Endothelial cell of umbilical vein (primary cell): ENCODE data around the gene LONP2. TPM values are rescaled to one million over a fixed set of nuclear protein-coding genes. Genes with fewer than 3 reads are reported as not detected.

Experiments used
- BruUV-seq: library from RNA; stranded (reverse); fragments of 400-500 nt; replicated peaks from 2 replicates; lab custom pipeline; 2021; lab: Mats Ljungman, UMichigan
- CTCF ChIA-PET: fragments of 300-600, 350-600 bp; sonication (Branson Sonifier 250); formaldehyde crosslinking; loops from one replicate; lab custom pipeline; 2021; ENCODE audit warnings: antibody characterized with exemption, inconsistent platforms; lab: Charles Lee
- POLR2A ChIA-PET: fragments of 300-600, 350-600 bp; sonication (Branson Sonifier 250); formaldehyde crosslinking; loops from one replicate; lab custom pipeline; 2021; ENCODE audit warnings: antibody characterized with exemption, inconsistent platforms; lab: Charles Lee
- DNase-seq: peaks from one replicate; pipeline ENCODE4 v3.0.0-alpha.2; 2011; ENCODE audit warnings: low read depth, low spot score
- FAIRE-seq: peaks from 2 replicates; lab custom pipeline; 2011; peaks lifted over from hg19 to GRCh38; lab: Jason Lieb, UNC
- H2AFZ ChIP-seq: 2 replicates; pipeline ENCODE4 v1.6.0; 2012; ENCODE audit warnings: low read depth, low read length, control low read depth, inconsistent platforms
- H3K27ac ChIP-seq: 2 replicates; pipeline ENCODE4 v1.5.1; 2011; ENCODE audit warnings: low read depth, mild to moderate bottlenecking, control low read depth, low read length, moderate library complexity; ENCODE audit not compliant: insufficient read depth
- H3K27me3 ChIP-seq, 2 experiments: 2 replicates each; pipeline versions ENCODE4 v1.6.0 to v1.6.1; 2011; ENCODE audit warnings: low read length in 2 of 2, mixed read lengths in 1 of 2; ENCODE audit not compliant: control insufficient read depth in 2 of 2, insufficient read depth in 2 of 2
- H3K36me3 ChIP-seq, 2 experiments: 2 replicates in 1 of 2; 3 replicates in 1 of 2; pipeline ENCODE4 v1.5.1; 2011; ENCODE audit warnings: low read length in 2 of 2, mild to moderate bottlenecking in 1 of 2, moderate library complexity in 1 of 2; ENCODE audit not compliant: control insufficient read depth in 2 of 2, insufficient read depth in 2 of 2; ENCODE audit errors: extremely low read depth in 1 of 2
- H3K4me1 ChIP-seq: 3 replicates; pipeline ENCODE4 v1.5.1; 2011; ENCODE audit warnings: mild to moderate bottlenecking, low read length; ENCODE audit not compliant: control insufficient read depth, insufficient read depth; ENCODE audit errors: extremely low read depth
- H3K4me2 ChIP-seq: 2 replicates; pipeline ENCODE4 v1.6.1; 2011; ENCODE audit warnings: low read length, control low read depth, mixed read lengths; ENCODE audit not compliant: insufficient read depth
- H3K4me3 ChIP-seq, 3 experiments: fragments of 200-600 bp in 1 of 3; sonication (generic), shearing (Covaris generic) in 1 of 3; replicated peaks in 1 of 3; 2 replicates each; pipeline ENCODE4 v1.5.1; 2011 to 2016; ENCODE audit warnings: control low read depth in 3 of 3, low read length in 3 of 3, mild to moderate bottlenecking in 2 of 3, inconsistent platforms in 1 of 3, low read depth in 1 of 3, moderate library complexity in 1 of 3; ENCODE audit not compliant: insufficient read depth in 1 of 3
- H3K79me2 ChIP-seq: 2 replicates; pipeline ENCODE4 v1.6.0; 2012; ENCODE audit warnings: low read length, inconsistent platforms; ENCODE audit not compliant: control insufficient read depth, insufficient read depth
- H3K9ac ChIP-seq: replicated peaks from 2 replicates; pipeline ENCODE3; 2011; ENCODE audit warnings: low read length, control low read depth; ENCODE audit not compliant: insufficient read depth; ENCODE audit errors: extremely low read depth
- H3K9me1 ChIP-seq: replicated peaks from 3 replicates; pipeline ENCODE4 v1.6.0; 2011; ENCODE audit warnings: mild to moderate bottlenecking, low read length; ENCODE audit not compliant: control insufficient read depth, insufficient read depth; ENCODE audit errors: extremely low read depth
- H3K9me3 ChIP-seq: replicated peaks from 2 replicates; pipeline ENCODE4 v1.5.1; 2012; ENCODE audit warnings: low read length, inconsistent platforms; ENCODE audit not compliant: control insufficient read depth, insufficient read depth
- H4K20me1 ChIP-seq: replicated peaks from 2 replicates; pipeline ENCODE3; 2011; ENCODE audit warnings: mild to moderate bottlenecking, low read length; ENCODE audit not compliant: control insufficient read depth, insufficient read depth; ENCODE audit errors: extremely low read depth
- CTCF ChIP-seq, 2 donors: IDR thresholded peaks; 1 replicate in 1 of 2; 2 replicates in 1 of 2; pipeline ENCODE4 v1.5.1; 2011; ENCODE audit warnings: low read length in 2 of 2, mild to moderate bottlenecking in 2 of 2, moderate library complexity in 2 of 2, control low read depth in 1 of 2, inconsistent platforms in 1 of 2, low read depth in 1 of 2; ENCODE audit not compliant: insufficient read depth in 1 of 2; ENCODE audit errors: extremely low read depth in 1 of 2
- EZH2 ChIP-seq: IDR thresholded peaks from 2 replicates; pipeline ENCODE4 v1.6.1; 2012; ENCODE audit warnings: borderline replicate concordance, low read depth, mild to moderate bottlenecking, moderate library complexity, low read length, inconsistent platforms; ENCODE audit not compliant: severe bottlenecking
- FOS ChIP-seq: IDR thresholded peaks from 2 replicates; pipeline ENCODE4 v1.6.1; 2011; ENCODE audit warnings: mild to moderate bottlenecking, low read length, moderate library complexity, borderline replicate concordance; ENCODE audit not compliant: insufficient read depth
- GATA2 ChIP-seq: IDR thresholded peaks from 2 replicates; pipeline ENCODE4 v1.7.0; 2011; ENCODE audit warnings: low read depth, mild to moderate bottlenecking, moderate library complexity, mixed read lengths, low read length; ENCODE audit not compliant: insufficient read length, insufficient read depth
- JUN ChIP-seq: IDR thresholded peaks from 2 replicates; pipeline ENCODE4 v1.6.1; 2011; ENCODE audit warnings: borderline replicate concordance, low read depth; ENCODE audit not compliant: insufficient read length, insufficient read depth
- MAX ChIP-seq: IDR thresholded peaks from 2 replicates; pipeline ENCODE4 v1.6.1; 2011; ENCODE audit not compliant: insufficient read depth, insufficient read length
- MYC ChIP-seq: IDR thresholded peaks from one replicate; pipeline ENCODE4 v1.6.1; 2011; ENCODE audit warnings: mild to moderate bottlenecking, low read depth, low read length
- POLR2A ChIP-seq: IDR thresholded peaks from 2 replicates; pipeline ENCODE4 v1.6.1; 2012; ENCODE audit warnings: low read depth, mild to moderate bottlenecking, control low read depth, low read length
- POLR2AphosphoS5 ChIP-seq: IDR thresholded peaks from 2 replicates; pipeline ENCODE4 v1.6.1; 2012; ENCODE audit warnings: low read depth, mild to moderate bottlenecking, control low read depth, low read length, moderate library complexity; ENCODE audit not compliant: insufficient read depth
- dilution Hi-C: fragments of 300-500 bp; cut with MboI; formaldehyde crosslinking; loops from one replicate; pipeline ENCODE4 v1.15.0; 2019; ENCODE audit warnings: low sequenced_read_pairs; ENCODE audit not compliant: extremely low pct_ligation_motif_present
- intact Hi-C: fragments of 100-400 bp; cut with micrococcal nuclease; formaldehyde crosslinking; loops from one replicate; pipeline ENCODE4 v1.10.0; 2022
- polyA plus RNA-seq, 4 experiments: library from polyadenylated mRNA; depleted of rRNA in 3 of 4; stranded (reverse) in 3 of 4; unstranded in 1 of 4; fragments of >200 nt; gene quantifications; 2 replicates each; pipeline versions ENCODE4 v1.2.1 to v1.2.3, GENCODE V29; 2011 to 2012; ENCODE audit warnings: missing spikeins in 1 of 4
- total RNA-seq: library from RNA; stranded (reverse); gene quantifications from 2 replicates; pipeline ENCODE4 v1.2.3, GENCODE V29; 2021

Gene LONP2
- total and polyA plus RNA-seq, 2 donors (not counting 3 experiments of a cell fraction or from before 2014, with no cell fraction given), result 13.5 to 38.4 TPM

GRCh38 chr16:48383009-48383876 lies 139.1 kb downstream of the LONP2 start:
- intact Hi-C loops, result loop anchor here (10.0 kb wide), 1 partner anchor 138 kb away; the partner anchor contains the start of genes ABCC11 and LONP2
- Histone ChIP-seq H3K27me3 (no peaks in the 10 kb centered on the region), H3K4me3 (peak overlapping the region; percentile 64 to 99 (median 77)), H3K36me3 (no peaks in the 10 kb centered on the region), H2AFZ (no peak overlapping the region), H3K4me1 (peaks cover 18% of the 10 kb centered on the region), H4K20me1 (peaks cover 6% of the 10 kb centered on the region), H3K27ac (no peak overlapping the region), H3K9me3 (no peaks in the 10 kb centered on the region), H3K79me2 (peaks cover 62% of the 10 kb centered on the region), H3K4me2 (peak overlapping the region; percentile 98), H3K9me1 (no peaks in the 10 kb centered on the region), H3K9ac (peak overlapping the region; percentile 88)
- no TSS peak for BruUV-seq
- TF ChIP-seq CTCF (IDR thresholded peaks at IDR 0.05; ENCODE audit: extremely low read depth in 1 of 2, insufficient read depth in 1 of 2, low read depth in 1 of 2, low read length in 2 of 2) (no peak), MAX (no peak), FOS (no peak), EZH2 (no peak), JUN (no peak), POLR2A (no peak), MYC (no peak), POLR2AphosphoS5 (no peak), GATA2 (no peak)
- FAIRE-seq, result no peak
- DNase-seq, result no peak
- POLR2A ChIA-PET, result interaction anchor here (1.5 kb wide), 1 partner anchor 18 kb away, joined by 4 read pairs; no protein-coding TSS in a partner anchor
- dilution Hi-C loops, result no loop called here
- CTCF ChIA-PET, result interaction anchor here (2.7 to 3.3 kb wide), 2 partner anchors 17 to 240 kb away, joined by 12 to 17 read pairs; no protein-coding TSS in a partner anchor
